GM12891 (cell line): ENCODE measurements around the gene TNRC6C.

Experiments used
- PAX5 ChIP-seq: IDR thresholded peaks from 2 replicates; pipeline ENCODE4 v1.6.1; 2011; ENCODE audit warnings: low read length, moderate library complexity, mild to moderate bottlenecking; ENCODE audit not compliant: insufficient read depth, severe bottlenecking
- TAF1 ChIP-seq: IDR thresholded peaks from 2 replicates; pipeline ENCODE4 v1.6.1; 2011; ENCODE audit warnings: low read depth, low read length, control low read depth

GRCh38 chr17:77999413-78000173 is 41.1 kb downstream of the TNRC6C start:
- no peak for TF ChIP-seq TAF1
- TF ChIP-seq PAX5: no peak
